HT1080 (cell line): ENCODE results near the gene PCSK6. TPM values are rescaled to one million over a fixed set of nuclear protein-coding genes. Genes with fewer than 3 reads are reported as not detected.
"Not testable (repeated sequence)": the region's sequence is repeated elsewhere in the genome, so short reads cannot be mapped to it uniquely, and the experiment has no call there.

Experiments used
- DNase-seq: peaks from one replicate; pipeline ENCODE4 v3.0.0-alpha.2; 2015; ENCODE audit warnings: low read depth
- total RNA-seq: library from RNA; depleted of rRNA; stranded (reverse); fragments of >200 nt; shearing (Covaris generic); gene quantifications from 2 replicates; pipeline ENCODE4 v1.2.3, GENCODE V29; 2014

The PCSK6 gene
- total RNA-seq, 1 experiment from 2014 or later, result 15.1 TPM

GRCh38 chr15:101432982-101433381, 56.5 kb downstream of the PCSK6 start:
- DNase-seq, result no peak

- no peak for DNase-seq
These were observed 57.8 kb downstream of the PCSK6 start for GRCh38 chr15:101431748-101432147.

- no peak for DNase-seq
These were observed 58.2 kb downstream of the PCSK6 start for GRCh38 chr15:101431301-101431700.

GRCh38 chr15:101429646-101430045, 59.9 kb downstream of the PCSK6 start:
- no peak for DNase-seq

- DNase-seq, result no peak
These were observed 60.3 kb downstream of the PCSK6 start for GRCh38 chr15:101429191-101429590.

GRCh38 chr15:101428758-101429157, 60.7 kb downstream of the PCSK6 start:
- DNase-seq, result no peak

- no peak for DNase-seq
These were observed 61.7 kb downstream of the PCSK6 start for GRCh38 chr15:101427606-101428487.

GRCh38 chr15:101426761-101427333, 62.7 kb downstream of the PCSK6 start:
- no peak for DNase-seq

- no peak for DNase-seq
These were observed 63.6 kb downstream of the PCSK6 start for GRCh38 chr15:101425787-101426365.

GRCh38 chr15:101424984-101425383, 64.5 kb downstream of the PCSK6 start:
- DNase-seq, result no peak

- DNase-seq, result no peak
These were observed 69.3 kb downstream of the PCSK6 start for GRCh38 chr15:101420232-101420631.

GRCh38 chr15:101416475-101416874, 73.0 kb downstream of the PCSK6 start:
- not testable (repeated sequence) for DNase-seq

- no peak for DNase-seq
These were observed 76.3 kb downstream of the PCSK6 start for GRCh38 chr15:101413239-101413638.

GRCh38 chr15:101411581-101411980, 77.9 kb downstream of the PCSK6 start:
- DNase-seq, result no peak

- DNase-seq, result no peak
These were observed 78.4 kb downstream of the PCSK6 start for GRCh38 chr15:101411085-101411484.

- DNase-seq, result no peak
These were observed 78.9 kb downstream of the PCSK6 start for GRCh38 chr15:101410612-101411011.

GRCh38 chr15:101409621-101410020, 79.9 kb downstream of the PCSK6 start:
- no peak for DNase-seq

GRCh38 chr15:101407966-101408775, 81.3 kb downstream of the PCSK6 start:
- no peak for DNase-seq

- no peak for DNase-seq
These were observed 82.1 kb downstream of the PCSK6 start for GRCh38 chr15:101407439-101407838.

- no peak for DNase-seq
These were observed 82.8 kb downstream of the PCSK6 start for GRCh38 chr15:101406526-101407195.

GRCh38 chr15:101406036-101406435, 83.5 kb downstream of the PCSK6 start:
- no peak for DNase-seq
